ENCODE results near the gene XPO6. TPM values are rescaled to one million over a fixed set of nuclear protein-coding genes. Genes with fewer than 3 reads are reported as not detected.

The XPO6 gene
- total RNA-seq, 1 experiment from 2014 or later: 106 TPM

DNA sequence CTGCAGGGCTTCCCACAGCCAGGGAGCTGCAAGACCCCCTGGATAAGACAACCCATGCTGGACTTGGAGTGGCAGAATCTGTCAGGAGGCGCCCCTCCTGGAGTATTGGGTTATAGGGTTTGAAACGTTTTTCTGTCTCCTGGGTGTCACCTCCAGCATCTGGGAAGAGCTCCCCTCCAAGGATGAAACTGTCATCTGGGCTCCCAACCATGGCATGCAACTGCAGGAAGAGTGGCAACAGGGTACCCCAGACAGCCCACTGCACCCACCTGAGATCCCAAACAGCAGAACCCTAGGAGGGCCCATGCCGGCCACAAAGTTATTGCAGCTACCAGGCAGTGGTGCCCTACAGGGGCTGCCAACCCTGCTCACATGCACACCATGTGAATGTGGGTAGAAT lies 147.6 kb downstream of the XPO6 start:
- intact Hi-C loops (cut with micrococcal nuclease): no loop called here
- Histone ChIP-seq H3K27ac (ENCODE audit: low read length) (no peak overlapping the region), H3K36me3 (ENCODE audit: low read depth, low read length) (no peaks in the 10 kb centered on the region), H3K79me2 (ENCODE audit: low read length) (no peaks in the 10 kb centered on the region), H3K9ac (ENCODE audit: low read length) (no peak overlapping the region), H3K4me1 (ENCODE audit: insufficient read depth, low read length) (no peaks in the 10 kb centered on the region), H3K9me2 (replicated peaks; ENCODE audit: low read length) (no peaks in the 10 kb centered on the region), H3K4me3 (ENCODE audit: low read length) (no peak overlapping the region), H4K20me1 (ENCODE audit: low read length) (no peaks in the 10 kb centered on the region), H3K4me2 (ENCODE audit: low read length) (no peak overlapping the region), H3K9me3 (ENCODE audit: low read length) (no peaks in the 10 kb centered on the region), H3K27me3 (ENCODE audit: low read length) (peaks cover 51% of the 10 kb centered on the region), H2AFZ (ENCODE audit: low read length) (no peak overlapping the region), H3F3A (ENCODE audit: low read length, unreplicated experiment) (no peaks in the 10 kb centered on the region)
- POLR2A ChIA-PET (ENCODE audit: unreplicated experiment): no interaction called here
- TF ChIP-seq EZH2 (IDR thresholded peaks at IDR 0.05; ENCODE audit: low read length, unreplicated experiment): no peak
- no peak for TF ChIP-seq CTCF (conservative IDR thresholded peaks at IDR 0.05; ENCODE audit: low read depth, low read length)
- no peak for TF ChIP-seq EZH2phosphoT487 (IDR thresholded peaks at IDR 0.05; ENCODE audit: borderline replicate concordance, low read length)
- CTCF ChIA-PET: no interaction called here
- BruUV-seq (replicated peaks): no TSS peak
- DNase-seq (no peak), ATAC-seq (no peak)

DNA sequence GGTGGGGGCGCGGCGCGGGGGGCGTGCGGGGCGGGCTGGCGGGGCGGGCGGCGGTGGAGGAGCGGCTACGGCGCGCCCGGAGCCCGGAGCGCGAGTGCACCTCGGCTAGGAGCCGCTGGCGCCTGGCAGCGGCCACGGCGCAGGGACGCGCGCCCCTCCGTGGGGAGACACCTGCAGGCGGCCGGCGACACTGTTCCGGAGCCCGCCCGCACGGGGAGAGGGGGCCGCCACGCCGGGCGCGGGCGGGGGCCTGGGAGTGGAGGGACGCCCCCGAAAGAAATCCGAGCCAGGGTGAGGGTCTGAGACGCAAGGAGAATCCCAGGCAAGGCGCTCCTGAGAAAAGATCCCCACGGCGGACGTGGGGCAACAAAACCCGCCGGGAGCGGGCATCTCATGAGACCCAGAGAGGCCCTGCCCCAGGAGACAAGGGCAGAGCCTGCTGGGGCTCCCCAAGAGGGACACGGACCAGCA lies 148.1 kb downstream of the XPO6 start, which contains the start of gene GSG1L:
GSG1L (minus strand) TSS at position 124 of the 471 bp plus-strand sequence. CDS start 290 bp downstream, outside the sequence.
- H3K79me2 ChIP-seq (ENCODE audit: low read length): no peaks in the 10 kb centered on the region
- no TSS peak for BruUV-seq (replicated peaks)
- DNase-seq (no peak), ATAC-seq (no peak)
- no peak within 1 kb of the TSS for H3K27ac ChIP-seq (ENCODE audit: low read length)
- no peaks in the 10 kb centered on the region for H3K4me1 ChIP-seq (ENCODE audit: insufficient read depth, low read length)
- H3K36me3 ChIP-seq (ENCODE audit: low read depth, low read length): no peaks in the 10 kb centered on the region
- POLR2A ChIA-PET (ENCODE audit: unreplicated experiment): no interaction called here
- H3K9me3 ChIP-seq (ENCODE audit: low read length): no peaks in the 10 kb centered on the region
- peaks cover 56% of the 10 kb centered on the region for H3K27me3 ChIP-seq (ENCODE audit: low read length)
- CTCF ChIA-PET: no interaction called here
- H3K4me3 ChIP-seq (ENCODE audit: low read length): no peak within 1 kb of the TSS
- intact Hi-C loops (cut with micrococcal nuclease): no loop called here
- no peaks in the 10 kb centered on the region for H3K9me2 ChIP-seq (replicated peaks; ENCODE audit: low read length)
- no peak within 1 kb of the TSS for H2AFZ ChIP-seq (ENCODE audit: low read length)
- TF ChIP-seq EZH2phosphoT487 (IDR thresholded peaks at IDR 0.05; ENCODE audit: borderline replicate concordance, low read length) (no peak), CTCF (conservative IDR thresholded peaks at IDR 0.05; ENCODE audit: low read depth, low read length) (no peak), EZH2 (IDR thresholded peaks at IDR 0.05; ENCODE audit: low read length, unreplicated experiment) (no peak)
- no peaks in the 10 kb centered on the region for H3F3A ChIP-seq (ENCODE audit: low read length, unreplicated experiment)
- H4K20me1 ChIP-seq (ENCODE audit: low read length): no peaks in the 10 kb centered on the region
- H3K9ac ChIP-seq (ENCODE audit: low read length): no peak within 1 kb of the TSS
- H3K4me2 ChIP-seq (ENCODE audit: low read length): no peak within 1 kb of the TSS

- ATAC-seq: no peak
- Histone ChIP-seq H3K36me3 (ENCODE audit: low read depth, low read length) (no peaks in the 10 kb centered on the region), H3K27ac (ENCODE audit: low read length) (no peak overlapping the region), H3K4me2 (ENCODE audit: low read length) (no peak overlapping the region), H3K27me3 (ENCODE audit: low read length) (peaks cover 56% of the 10 kb centered on the region), H2AFZ (ENCODE audit: low read length) (no peak overlapping the region), H4K20me1 (ENCODE audit: low read length) (no peaks in the 10 kb centered on the region), H3K4me1 (ENCODE audit: insufficient read depth, low read length) (no peaks in the 10 kb centered on the region), H3K9me2 (replicated peaks; ENCODE audit: low read length) (no peaks in the 10 kb centered on the region), H3K9ac (ENCODE audit: low read length) (no peak overlapping the region), H3K9me3 (ENCODE audit: low read length) (no peaks in the 10 kb centered on the region), H3K4me3 (ENCODE audit: low read length) (no peak overlapping the region), H3K79me2 (ENCODE audit: low read length) (no peaks in the 10 kb centered on the region), H3F3A (ENCODE audit: low read length, unreplicated experiment) (no peaks in the 10 kb centered on the region)
- DNase-seq: no peak
- CTCF ChIA-PET: no interaction called here
- intact Hi-C loops (cut with micrococcal nuclease): no loop called here
- TF ChIP-seq EZH2 (IDR thresholded peaks at IDR 0.05; ENCODE audit: low read length, unreplicated experiment) (no peak), EZH2phosphoT487 (IDR thresholded peaks at IDR 0.05; ENCODE audit: borderline replicate concordance, low read length) (no peak), CTCF (conservative IDR thresholded peaks at IDR 0.05; ENCODE audit: low read depth, low read length) (no peak)
- POLR2A ChIA-PET (ENCODE audit: unreplicated experiment): no interaction called here
- BruUV-seq (replicated peaks): no TSS peak
These were observed 148.8 kb downstream of the XPO6 start for GRCh38 chr16:28062847-28063521.

Measured in PC-3 (cell line).